GM12873 (cell line): ENCODE results near the gene SLC28A1.

Experiments used
- CTCF ChIP-seq: IDR thresholded peaks from 2 replicates; pipeline ENCODE4 v1.5.1; 2012; ENCODE audit warnings: low read depth, mild to moderate bottlenecking, moderate library complexity, low read length, control low read depth; ENCODE audit not compliant: insufficient read depth; ENCODE audit errors: missing control alignments

SLC28A1 gene

GRCh38 chr15:84922530-84922929, 38.1 kb downstream of the SLC28A1 start:
- no peak for TF ChIP-seq CTCF

GRCh38 chr15:84924077-84924731, 39.7 kb downstream of the SLC28A1 start:
- no peak for TF ChIP-seq CTCF

DNA sequence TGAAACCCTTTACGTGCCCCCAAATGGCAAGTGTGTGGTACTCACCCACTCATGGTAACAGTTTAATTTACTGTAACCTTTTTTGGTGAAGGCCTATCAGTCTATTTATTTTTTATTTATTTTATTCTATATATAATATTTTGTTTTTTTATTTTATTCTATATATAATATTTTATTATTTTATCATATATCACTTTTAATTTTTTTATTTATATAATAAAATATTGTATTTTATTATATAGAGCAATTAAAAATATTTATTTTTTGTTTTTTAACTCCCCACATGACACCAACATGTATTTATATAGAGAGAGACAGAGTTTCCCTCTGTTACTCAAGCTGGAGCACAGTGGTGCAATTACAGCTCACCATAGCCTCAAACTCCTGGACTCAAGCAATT, 41.4 kb downstream of the SLC28A1 start:
- TF ChIP-seq CTCF = no peak

DNA sequence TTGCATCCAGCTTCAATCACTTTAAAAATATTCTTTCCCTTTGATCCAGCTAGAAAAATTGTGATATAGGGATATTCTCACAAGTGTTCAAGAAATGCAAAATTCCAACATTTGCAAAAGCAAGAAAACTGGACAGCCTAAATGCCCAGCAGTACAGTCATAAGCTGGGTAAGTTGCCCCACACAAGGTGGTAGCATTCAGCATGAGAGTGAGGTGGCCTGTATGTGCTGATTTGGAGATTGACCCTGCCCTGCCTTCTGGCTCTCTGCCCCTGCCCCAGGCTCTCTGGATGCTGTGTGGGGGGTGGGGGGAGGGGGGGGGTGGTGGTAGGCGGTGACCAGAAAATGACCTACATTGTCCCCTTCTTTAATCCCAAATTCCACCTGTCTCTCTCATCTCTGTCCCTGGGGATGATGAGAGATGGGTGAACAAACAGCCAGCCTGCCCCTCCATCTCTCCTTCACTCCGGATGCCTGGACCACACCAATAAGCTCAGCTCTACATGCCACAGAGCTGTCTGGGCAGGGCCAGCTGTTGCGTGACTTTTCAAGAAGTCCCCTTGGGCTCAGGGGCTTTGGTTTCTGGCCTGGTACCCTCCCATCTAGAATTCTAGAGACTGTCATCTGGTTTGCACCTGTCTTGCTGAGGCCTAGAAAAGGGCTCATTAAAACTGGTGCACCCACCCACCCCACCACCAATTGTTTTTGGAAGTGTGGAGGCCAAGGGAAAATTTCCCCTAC, 42.2 kb downstream of the SLC28A1 start:
- TF ChIP-seq CTCF = no peak

GRCh38 chr15:84928843-84929168, 44.3 kb downstream of the SLC28A1 start:
- no peak for TF ChIP-seq CTCF

GRCh38 chr15:84929795-84930603, 45.5 kb downstream of the SLC28A1 start:
- no peak for TF ChIP-seq CTCF
